CD4-positive, alpha-beta T cell (primary cell): ENCODE measurements around the gene AGPS. TPM values are rescaled to one million over a fixed set of nuclear protein-coding genes. Genes with fewer than 3 reads are reported as not detected.

Source experiments
- ATAC-seq: fragments of 200-7000 bp; cut with Tn5 transposase; one replicate; pipeline ENCODE4 v1.10.0; 2022; ENCODE audit warnings: mild to moderate bottlenecking; ENCODE audit not compliant: poor library complexity
- CTCF ChIA-PET: fragments of 350-600 bp; sonication (Branson Sonifier 250); formaldehyde crosslinking; loops from one replicate; lab custom pipeline; 2021; ENCODE audit warnings: antibody characterized with exemption, inconsistent platforms; lab: Charles Lee
- POLR2A ChIA-PET: fragments of 350-600 bp; sonication (Branson Sonifier 250); formaldehyde crosslinking; loops from one replicate; lab custom pipeline; 2021; ENCODE audit warnings: antibody characterized with exemption, inconsistent platforms; lab: Charles Lee
- DNase-seq, 14 experiments: peaks; one replicate each; pipeline ENCODE4 v3.0.0-alpha.2; 2013 to 2020; ENCODE audit warnings: mixed read lengths in 2 of 14
- H3K27ac ChIP-seq, 2 donors: one replicate each; pipeline versions ENCODE4 v1.5.1 to v1.7.0; 2013; ENCODE audit warnings: low read length in 2 of 2, low read depth in 1 of 2, mild to moderate bottlenecking in 1 of 2
- H3K27me3 ChIP-seq, 2 experiments: 1 replicate in 1 of 2; 2 replicates in 1 of 2; pipeline versions ENCODE4 v1.6.1 to v1.7.0; 2013; ENCODE audit warnings: low read length in 2 of 2, control low read depth in 1 of 2, mild to moderate bottlenecking in 1 of 2, moderate library complexity in 1 of 2; ENCODE audit not compliant: insufficient read depth in 2 of 2, control insufficient read depth in 1 of 2
- H3K36me3 ChIP-seq: one replicate; pipeline ENCODE4 v1.6.1; 2013; ENCODE audit warnings: low read length, control low read depth; ENCODE audit not compliant: insufficient read depth
- H3K4me1 ChIP-seq: one replicate; pipeline ENCODE4 v1.6.1; 2013; ENCODE audit warnings: low read length, control low read depth; ENCODE audit not compliant: insufficient read depth
- H3K4me3 ChIP-seq: one replicate; pipeline ENCODE4 v1.5.1; 2013; ENCODE audit warnings: mild to moderate bottlenecking, low read length, moderate library complexity
- H3K9me3 ChIP-seq, 2 experiments: 1 replicate in 1 of 2; 2 replicates in 1 of 2; pipeline versions ENCODE4 v1.6.1 to v1.7.0; 2013; ENCODE audit warnings: low read length in 2 of 2, mild to moderate bottlenecking in 2 of 2, control low read depth in 1 of 2, moderate library complexity in 1 of 2; ENCODE audit not compliant: control insufficient read depth in 1 of 2, insufficient read depth in 1 of 2
- H3K27ac Mint-ChIP-seq: one replicate; pipeline ENCODE4 v1.8.0; 2020; ENCODE audit warnings: mixed read lengths
- H3K27me3 Mint-ChIP-seq: one replicate; pipeline ENCODE4 v1.8.0; 2021; ENCODE audit warnings: mixed read lengths
- H3K36me3 Mint-ChIP-seq: one replicate; pipeline ENCODE4 v1.8.0; 2021; ENCODE audit warnings: low read depth, mixed read lengths
- H3K4me1 Mint-ChIP-seq: one replicate; pipeline ENCODE4 v1.8.0; 2021; ENCODE audit warnings: low read depth, mixed read lengths
- H3K4me3 Mint-ChIP-seq: one replicate; pipeline ENCODE4 v1.8.0; 2020; ENCODE audit warnings: mild to moderate bottlenecking, mixed read lengths
- H3K9me3 Mint-ChIP-seq: one replicate; pipeline ENCODE4 v1.8.0; 2020; ENCODE audit warnings: mixed read lengths
- intact Hi-C, 2 experiments: fragments of 100-400 bp; cut with DNase I in 1 of 2; cut with micrococcal nuclease in 1 of 2; formaldehyde crosslinking; loops; one replicate each; pipeline versions ENCODE4 v1.15.1 to v1.9.0; 2023 to 2025; cut with DNase I, micrococcal nuclease
- total RNA-seq, 174 experiments: library from RNA in 2 of 174; stranded (reverse) in 2 of 174; gene quantifications; one replicate each; pipeline ENCODE4 v1.2.3 and lab custom pipeline; 2021 to 2026
- TF ChIP-seq, protein P1 (sequence below): fragments of 200-600 bp; IDR thresholded peaks from one replicate; pipeline ENCODE4 v1.8.0; 2022; ENCODE audit warnings: antibody characterized with exemption, mild to moderate bottlenecking

AGPS gene
- total RNA-seq, 2 experiments from 2014 or later, result 21.5 to 23.9 TPM

DNA sequence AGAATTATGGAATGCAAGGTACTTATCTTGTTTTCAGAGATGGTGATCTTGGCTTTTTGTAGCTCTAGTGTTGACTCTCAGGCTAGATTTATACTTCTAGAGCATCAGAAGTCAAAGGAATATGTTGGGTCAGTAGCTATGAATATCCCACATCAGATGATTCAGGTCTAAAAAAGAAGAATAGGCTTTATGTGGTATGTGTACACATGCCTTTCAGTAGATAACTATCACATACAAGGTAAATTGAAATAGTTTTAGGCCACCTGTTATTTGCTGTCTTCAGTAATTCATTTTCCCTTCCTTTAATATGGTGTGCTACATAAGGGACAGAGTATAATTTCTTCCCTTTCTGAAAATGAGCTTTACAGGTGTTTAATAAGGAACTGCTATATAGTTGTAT is 142.4 kb downstream of the AGPS start:
- Mint-ChIP-seq H3K4me3 (no peak overlapping the region), H3K27me3 (no peaks in the 10 kb centered on the region), H3K36me3 (peaks cover 20% of the 10 kb centered on the region), H3K27ac (no peak overlapping the region), H3K9me3 (no peaks in the 10 kb centered on the region), H3K4me1 (no peaks in the 10 kb centered on the region)
- intact Hi-C loops, result no loop called here
- POLR2A ChIA-PET, result no interaction called here
- CTCF ChIA-PET, result interaction anchor here (0.5 to 0.9 kb wide), 2 partner anchors 52 to 1237 kb away, joined by 3 to 4 read pairs; no protein-coding TSS in a partner anchor
- no peak overlapping the region for H3K4me3 ChIP-seq
- no peaks in the 10 kb centered on the region for H3K27me3 ChIP-seq
- no peak for ATAC-seq
- no peaks in the 10 kb centered on the region for H3K9me3 ChIP-seq
- no peaks in the 10 kb centered on the region for H3K36me3 ChIP-seq
- H3K27ac ChIP-seq, result no peak overlapping the region
- no peak for DNase-seq
- H3K4me1 ChIP-seq, result no peaks in the 10 kb centered on the region
- TF ChIP-seq, protein P1, sequence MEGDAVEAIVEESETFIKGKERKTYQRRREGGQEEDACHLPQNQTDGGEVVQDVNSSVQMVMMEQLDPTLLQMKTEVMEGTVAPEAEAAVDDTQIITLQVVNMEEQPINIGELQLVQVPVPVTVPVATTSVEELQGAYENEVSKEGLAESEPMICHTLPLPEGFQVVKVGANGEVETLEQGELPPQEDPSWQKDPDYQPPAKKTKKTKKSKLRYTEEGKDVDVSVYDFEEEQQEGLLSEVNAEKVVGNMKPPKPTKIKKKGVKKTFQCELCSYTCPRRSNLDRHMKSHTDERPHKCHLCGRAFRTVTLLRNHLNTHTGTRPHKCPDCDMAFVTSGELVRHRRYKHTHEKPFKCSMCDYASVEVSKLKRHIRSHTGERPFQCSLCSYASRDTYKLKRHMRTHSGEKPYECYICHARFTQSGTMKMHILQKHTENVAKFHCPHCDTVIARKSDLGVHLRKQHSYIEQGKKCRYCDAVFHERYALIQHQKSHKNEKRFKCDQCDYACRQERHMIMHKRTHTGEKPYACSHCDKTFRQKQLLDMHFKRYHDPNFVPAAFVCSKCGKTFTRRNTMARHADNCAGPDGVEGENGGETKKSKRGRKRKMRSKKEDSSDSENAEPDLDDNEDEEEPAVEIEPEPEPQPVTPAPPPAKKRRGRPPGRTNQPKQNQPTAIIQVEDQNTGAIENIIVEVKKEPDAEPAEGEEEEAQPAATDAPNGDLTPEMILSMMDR, result no peak

GRCh38 chr2:177535958-177536504 is 143.5 kb downstream of the AGPS start:
- intact Hi-C loops, result no loop called here
- Mint-ChIP-seq H3K27me3 (no peaks in the 10 kb centered on the region), H3K27ac (no peak overlapping the region), H3K36me3 (peaks cover 21% of the 10 kb centered on the region), H3K4me1 (no peaks in the 10 kb centered on the region), H3K4me3 (no peak overlapping the region), H3K9me3 (no peaks in the 10 kb centered on the region)
- H3K4me1 ChIP-seq, result no peaks in the 10 kb centered on the region
- H3K27ac ChIP-seq, result no peak overlapping the region
- TF ChIP-seq, protein P1, result no peak
- no peaks in the 10 kb centered on the region for H3K9me3 ChIP-seq
- ATAC-seq (no peak), DNase-seq (no peak)
- no peaks in the 10 kb centered on the region for H3K27me3 ChIP-seq
- CTCF ChIA-PET, result no interaction called here
- H3K36me3 ChIP-seq, result no peaks in the 10 kb centered on the region
- no peak overlapping the region for H3K4me3 ChIP-seq
- POLR2A ChIA-PET, result no interaction called here

- H3K4me1 Mint-ChIP-seq, result no peaks in the 10 kb centered on the region
- no peaks in the 10 kb centered on the region for H3K4me1 ChIP-seq
- no peak overlapping the region for H3K4me3 ChIP-seq
- CTCF ChIA-PET, result no interaction called here
- no peak for DNase-seq
- H3K9me3 Mint-ChIP-seq, result no peaks in the 10 kb centered on the region
- no peak overlapping the region for H3K27ac ChIP-seq
- TF ChIP-seq, protein P1, result no peak
- H3K9me3 ChIP-seq, result no peaks in the 10 kb centered on the region
- no peak overlapping the region for H3K27ac Mint-ChIP-seq
- H3K27me3 Mint-ChIP-seq, result no peaks in the 10 kb centered on the region
- H3K36me3 Mint-ChIP-seq, result peaks cover 23% of the 10 kb centered on the region
- no peak overlapping the region for H3K4me3 Mint-ChIP-seq
- no peaks in the 10 kb centered on the region for H3K27me3 ChIP-seq
- ATAC-seq, result no peak
- intact Hi-C loops, result no loop called here
- POLR2A ChIA-PET, result no interaction called here
- no peaks in the 10 kb centered on the region for H3K36me3 ChIP-seq
These were observed 144.6 kb downstream of the AGPS start for GRCh38 chr2:177537213-177537612.
